Measurements from ENCODE around the gene ZNF480. TPM values are rescaled to one million over a fixed set of nuclear protein-coding genes. Genes with fewer than 3 reads are reported as not detected.
"Not testable (repeated sequence)": the region's sequence is repeated elsewhere in the genome, so short reads cannot be mapped to it uniquely, and the experiment has no call there.

Gene ZNF480
- total and polyA plus RNA-seq, 4 donors, result 1.8 to 7.3 (median 3.4) TPM

DNA sequence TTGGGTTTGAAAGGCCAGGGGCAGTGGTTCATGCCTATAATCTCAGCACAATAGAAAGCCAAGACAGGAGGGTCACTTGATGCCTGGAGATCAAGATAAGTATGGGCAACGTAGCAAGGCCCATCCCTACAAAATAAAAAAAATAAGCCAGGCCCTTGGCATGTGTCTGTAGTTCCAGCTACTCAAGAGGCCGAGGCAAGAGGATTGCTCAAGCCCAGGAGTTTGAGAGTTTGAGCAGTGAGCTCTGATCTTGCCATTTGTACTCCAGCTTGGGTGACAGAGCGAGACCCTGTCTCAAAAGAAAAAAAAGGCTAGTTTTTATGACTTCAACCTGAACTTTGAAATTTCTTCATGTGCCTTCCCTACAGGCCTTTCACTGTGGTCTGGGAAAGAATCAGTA lies 5.2 kb upstream of the ZNF480 start:
- peaks cover 0 to 6% (median 1%) of the 10 kb centered on the region in 4 donors for H3K4me1 ChIP-seq (ENCODE audit: control insufficient read depth in 4 of 4, insufficient read depth in 4 of 4, low read length in 3 of 4)
- H3K9me3 ChIP-seq (ENCODE audit: control insufficient read depth in 4 of 4, low read length in 3 of 4), result peaks cover 22 to 37% (median 24%) of the 10 kb centered on the region in 4 donors

DNA sequence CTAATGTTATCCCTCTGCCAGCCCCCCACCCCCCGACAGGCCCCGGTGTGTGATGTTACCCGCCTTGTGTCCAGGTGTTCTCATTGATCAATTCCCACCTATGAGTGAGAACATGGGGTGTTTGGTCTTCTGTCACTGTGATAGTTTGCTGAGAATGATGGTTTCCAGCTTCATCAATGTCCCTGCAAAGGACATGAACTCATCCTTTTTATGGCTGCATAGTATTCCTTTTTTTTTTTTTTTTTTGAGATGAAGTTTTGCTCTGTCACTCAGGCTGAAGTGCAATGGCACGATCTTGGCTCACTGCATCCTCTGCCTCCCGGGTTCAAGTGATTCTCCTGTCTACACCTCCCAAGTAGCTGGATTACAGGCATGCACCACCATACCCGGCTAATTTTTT lies 4.0 kb upstream of the ZNF480 start:
- H3K9ac ChIP-seq (ENCODE audit: low read depth in 1 of 2, low read length in 2 of 2); H3K27ac ChIP-seq (ENCODE audit: low read depth in 1 of 2, low read length in 2 of 2); DNase-seq (ENCODE audit: low spot score); H3K4me3 ChIP-seq (ENCODE audit: low read depth in 1 of 3, low read length in 3 of 3); H3K27me3 ChIP-seq (ENCODE audit: control insufficient read depth in 4 of 4, insufficient read depth in 4 of 4, low read length in 3 of 4): not testable (repeated sequence)
- H3K9me3 ChIP-seq (ENCODE audit: control insufficient read depth in 4 of 4, low read length in 3 of 4), result peaks cover 22 to 37% (median 23%) of the 10 kb centered on the region in 4 donors
- peaks cover 0 to 13% (median 6%) of the 10 kb centered on the region in 4 donors for H3K4me1 ChIP-seq (ENCODE audit: control insufficient read depth in 4 of 4, insufficient read depth in 4 of 4, low read length in 3 of 4)
- H3K36me3 ChIP-seq (ENCODE audit: control insufficient read depth in 4 of 4, insufficient read depth in 3 of 4, low read depth in 1 of 4, low read length in 3 of 4), result peaks cover 13 to 27% (median 24%) of the 10 kb centered on the region in 4 donors
- WGBS, result 96% methylated on average over 6 of the region's 6 CpGs

More for the DNA sequence above, 5.2 kb upstream of the ZNF480 start:
- H3K9ac ChIP-seq (ENCODE audit: low read depth in 1 of 2, low read length in 2 of 2), result no peak overlapping the region
- TF ChIP-seq NR2F2 (IDR thresholded peaks at IDR 0.05) (no peak), GABPA (IDR thresholded peaks at IDR 0.05 in 1 of 2, conservative IDR thresholded peaks at IDR 0.05 in 1 of 2) (no peak), TAF1 (conservative IDR thresholded peaks at IDR 0.05) (no peak), JUND (IDR thresholded peaks at IDR 0.05) (no peak), FOXA2 (IDR thresholded peaks at IDR 0.05) (no peak), YY1 (IDR thresholded peaks at IDR 0.05) (no peak), HNF4A (conservative IDR thresholded peaks at IDR 0.05) (no peak), RAD21 (IDR thresholded peaks at IDR 0.05) (no peak), RXRA (IDR thresholded peaks at IDR 0.05) (no peak), HNF4G (IDR thresholded peaks at IDR 0.05) (no peak), FOXA1 (IDR thresholded peaks at IDR 0.05) (no peak), EGR1 (IDR thresholded peaks at IDR 0.05; ENCODE audit: low read depth in 2 of 2) (no peak), SP1 (IDR thresholded peaks at IDR 0.05) (no peak)
- TF ChIP-seq, protein P1, sequence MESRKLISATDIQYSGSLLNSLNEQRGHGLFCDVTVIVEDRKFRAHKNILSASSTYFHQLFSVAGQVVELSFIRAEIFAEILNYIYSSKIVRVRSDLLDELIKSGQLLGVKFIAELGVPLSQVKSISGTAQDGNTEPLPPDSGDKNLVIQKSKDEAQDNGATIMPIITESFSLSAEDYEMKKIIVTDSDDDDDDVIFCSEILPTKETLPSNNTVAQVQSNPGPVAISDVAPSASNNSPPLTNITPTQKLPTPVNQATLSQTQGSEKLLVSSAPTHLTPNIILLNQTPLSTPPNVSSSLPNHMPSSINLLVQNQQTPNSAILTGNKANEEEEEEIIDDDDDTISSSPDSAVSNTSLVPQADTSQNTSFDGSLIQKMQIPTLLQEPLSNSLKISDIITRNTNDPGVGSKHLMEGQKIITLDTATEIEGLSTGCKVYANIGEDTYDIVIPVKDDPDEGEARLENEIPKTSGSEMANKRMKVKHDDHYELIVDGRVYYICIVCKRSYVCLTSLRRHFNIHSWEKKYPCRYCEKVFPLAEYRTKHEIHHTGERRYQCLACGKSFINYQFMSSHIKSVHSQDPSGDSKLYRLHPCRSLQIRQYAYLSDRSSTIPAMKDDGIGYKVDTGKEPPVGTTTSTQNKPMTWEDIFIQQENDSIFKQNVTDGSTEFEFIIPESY (IDR thresholded peaks at IDR 0.05), result no peak
- TF ChIP-seq, protein P2, sequence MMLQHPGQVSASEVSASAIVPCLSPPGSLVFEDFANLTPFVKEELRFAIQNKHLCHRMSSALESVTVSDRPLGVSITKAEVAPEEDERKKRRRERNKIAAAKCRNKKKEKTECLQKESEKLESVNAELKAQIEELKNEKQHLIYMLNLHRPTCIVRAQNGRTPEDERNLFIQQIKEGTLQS (IDR thresholded peaks at IDR 0.05), result no peak
- TF ChIP-seq, protein P3, sequence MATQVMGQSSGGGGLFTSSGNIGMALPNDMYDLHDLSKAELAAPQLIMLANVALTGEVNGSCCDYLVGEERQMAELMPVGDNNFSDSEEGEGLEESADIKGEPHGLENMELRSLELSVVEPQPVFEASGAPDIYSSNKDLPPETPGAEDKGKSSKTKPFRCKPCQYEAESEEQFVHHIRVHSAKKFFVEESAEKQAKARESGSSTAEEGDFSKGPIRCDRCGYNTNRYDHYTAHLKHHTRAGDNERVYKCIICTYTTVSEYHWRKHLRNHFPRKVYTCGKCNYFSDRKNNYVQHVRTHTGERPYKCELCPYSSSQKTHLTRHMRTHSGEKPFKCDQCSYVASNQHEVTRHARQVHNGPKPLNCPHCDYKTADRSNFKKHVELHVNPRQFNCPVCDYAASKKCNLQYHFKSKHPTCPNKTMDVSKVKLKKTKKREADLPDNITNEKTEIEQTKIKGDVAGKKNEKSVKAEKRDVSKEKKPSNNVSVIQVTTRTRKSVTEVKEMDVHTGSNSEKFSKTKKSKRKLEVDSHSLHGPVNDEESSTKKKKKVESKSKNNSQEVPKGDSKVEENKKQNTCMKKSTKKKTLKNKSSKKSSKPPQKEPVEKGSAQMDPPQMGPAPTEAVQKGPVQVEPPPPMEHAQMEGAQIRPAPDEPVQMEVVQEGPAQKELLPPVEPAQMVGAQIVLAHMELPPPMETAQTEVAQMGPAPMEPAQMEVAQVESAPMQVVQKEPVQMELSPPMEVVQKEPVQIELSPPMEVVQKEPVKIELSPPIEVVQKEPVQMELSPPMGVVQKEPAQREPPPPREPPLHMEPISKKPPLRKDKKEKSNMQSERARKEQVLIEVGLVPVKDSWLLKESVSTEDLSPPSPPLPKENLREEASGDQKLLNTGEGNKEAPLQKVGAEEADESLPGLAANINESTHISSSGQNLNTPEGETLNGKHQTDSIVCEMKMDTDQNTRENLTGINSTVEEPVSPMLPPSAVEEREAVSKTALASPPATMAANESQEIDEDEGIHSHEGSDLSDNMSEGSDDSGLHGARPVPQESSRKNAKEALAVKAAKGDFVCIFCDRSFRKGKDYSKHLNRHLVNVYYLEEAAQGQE (IDR thresholded peaks at IDR 0.05), result no peak
- TF ChIP-seq, protein P4, sequence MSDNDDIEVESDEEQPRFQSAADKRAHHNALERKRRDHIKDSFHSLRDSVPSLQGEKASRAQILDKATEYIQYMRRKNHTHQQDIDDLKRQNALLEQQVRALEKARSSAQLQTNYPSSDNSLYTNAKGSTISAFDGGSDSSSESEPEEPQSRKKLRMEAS (IDR thresholded peaks at IDR 0.05), result no peak
- TF ChIP-seq, protein P5, sequence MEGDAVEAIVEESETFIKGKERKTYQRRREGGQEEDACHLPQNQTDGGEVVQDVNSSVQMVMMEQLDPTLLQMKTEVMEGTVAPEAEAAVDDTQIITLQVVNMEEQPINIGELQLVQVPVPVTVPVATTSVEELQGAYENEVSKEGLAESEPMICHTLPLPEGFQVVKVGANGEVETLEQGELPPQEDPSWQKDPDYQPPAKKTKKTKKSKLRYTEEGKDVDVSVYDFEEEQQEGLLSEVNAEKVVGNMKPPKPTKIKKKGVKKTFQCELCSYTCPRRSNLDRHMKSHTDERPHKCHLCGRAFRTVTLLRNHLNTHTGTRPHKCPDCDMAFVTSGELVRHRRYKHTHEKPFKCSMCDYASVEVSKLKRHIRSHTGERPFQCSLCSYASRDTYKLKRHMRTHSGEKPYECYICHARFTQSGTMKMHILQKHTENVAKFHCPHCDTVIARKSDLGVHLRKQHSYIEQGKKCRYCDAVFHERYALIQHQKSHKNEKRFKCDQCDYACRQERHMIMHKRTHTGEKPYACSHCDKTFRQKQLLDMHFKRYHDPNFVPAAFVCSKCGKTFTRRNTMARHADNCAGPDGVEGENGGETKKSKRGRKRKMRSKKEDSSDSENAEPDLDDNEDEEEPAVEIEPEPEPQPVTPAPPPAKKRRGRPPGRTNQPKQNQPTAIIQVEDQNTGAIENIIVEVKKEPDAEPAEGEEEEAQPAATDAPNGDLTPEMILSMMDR (IDR thresholded peaks at IDR 0.05; ENCODE audit: low read depth, low read length, missing input control), result no peak
- H3K27ac ChIP-seq (ENCODE audit: low read depth in 1 of 2, low read length in 2 of 2), result no peak overlapping the region
- no peak overlapping the region for H3K4me3 ChIP-seq (ENCODE audit: low read depth in 1 of 3, low read length in 3 of 3)
- peaks cover 13 to 29% (median 24%) of the 10 kb centered on the region in 4 donors for H3K36me3 ChIP-seq (ENCODE audit: control insufficient read depth in 4 of 4, insufficient read depth in 3 of 4, low read depth in 1 of 4, low read length in 3 of 4)
- DNase-seq (ENCODE audit: low spot score), result no peak
- WGBS, result 95% methylated on average over 3 of the region's 3 CpGs
- no peaks in the 10 kb centered on the region for H3K27me3 ChIP-seq (ENCODE audit: control insufficient read depth in 4 of 4, insufficient read depth in 4 of 4, low read length in 3 of 4)

Measured in liver (tissue), 9 donors.